ENCODE results near the gene CCNL2. TPM values are rescaled to one million over a fixed set of nuclear protein-coding genes. Genes with fewer than 3 reads are reported as not detected.

The CCNL2 gene
- total RNA-seq, 1 experiment from 2014 or later = 206 TPM

- Histone ChIP-seq H3K27me3 (replicated peaks; ENCODE audit: insufficient read depth, low read depth, low read length, poor library complexity) (no peaks in the 10 kb centered on the region), H3K9me3 (ENCODE audit: low read depth, low read length, poor library complexity, severe bottlenecking) (no peaks in the 10 kb centered on the region), H3K4me3 (ENCODE audit: low read depth, low read length, poor library complexity, severe bottlenecking) (no peak overlapping the region), H3K4me1 (ENCODE audit: insufficient read depth, low read length, poor library complexity, severe bottlenecking) (peaks cover 3% of the 10 kb centered on the region), H3K27ac (ENCODE audit: low read depth, low read length, poor library complexity, severe bottlenecking) (peak overlapping the region; percentile 16), H3K36me3 (ENCODE audit: insufficient read depth, low read length, poor library complexity, severe bottlenecking) (peaks cover 6% of the 10 kb centered on the region)
- no TSS peak for BruUV-seq (replicated peaks)
- no peak for DNase-seq (ENCODE audit: low spot score)
- ChIA-PET CTCF (no interaction called here), POLR2A (ENCODE audit: low non-redundant PET) (no interaction called here)
- TF ChIP-seq, protein P1, sequence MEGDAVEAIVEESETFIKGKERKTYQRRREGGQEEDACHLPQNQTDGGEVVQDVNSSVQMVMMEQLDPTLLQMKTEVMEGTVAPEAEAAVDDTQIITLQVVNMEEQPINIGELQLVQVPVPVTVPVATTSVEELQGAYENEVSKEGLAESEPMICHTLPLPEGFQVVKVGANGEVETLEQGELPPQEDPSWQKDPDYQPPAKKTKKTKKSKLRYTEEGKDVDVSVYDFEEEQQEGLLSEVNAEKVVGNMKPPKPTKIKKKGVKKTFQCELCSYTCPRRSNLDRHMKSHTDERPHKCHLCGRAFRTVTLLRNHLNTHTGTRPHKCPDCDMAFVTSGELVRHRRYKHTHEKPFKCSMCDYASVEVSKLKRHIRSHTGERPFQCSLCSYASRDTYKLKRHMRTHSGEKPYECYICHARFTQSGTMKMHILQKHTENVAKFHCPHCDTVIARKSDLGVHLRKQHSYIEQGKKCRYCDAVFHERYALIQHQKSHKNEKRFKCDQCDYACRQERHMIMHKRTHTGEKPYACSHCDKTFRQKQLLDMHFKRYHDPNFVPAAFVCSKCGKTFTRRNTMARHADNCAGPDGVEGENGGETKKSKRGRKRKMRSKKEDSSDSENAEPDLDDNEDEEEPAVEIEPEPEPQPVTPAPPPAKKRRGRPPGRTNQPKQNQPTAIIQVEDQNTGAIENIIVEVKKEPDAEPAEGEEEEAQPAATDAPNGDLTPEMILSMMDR (conservative IDR thresholded peaks at IDR 0.05; ENCODE audit: low read depth, low read length) = peak; percentile 46
- TF ChIP-seq EZH2 (IDR thresholded peaks at IDR 0.05; ENCODE audit: borderline replicate concordance, low read depth, low read length, poor library complexity, severe bottlenecking) = no peak
- intact Hi-C loops (cut with micrococcal nuclease; ENCODE audit: unreplicated experiment) = no loop called here
These were observed 54.3 kb downstream of the CCNL2 start for GRCh38 chr1:1344655-1345361.

DNA sequence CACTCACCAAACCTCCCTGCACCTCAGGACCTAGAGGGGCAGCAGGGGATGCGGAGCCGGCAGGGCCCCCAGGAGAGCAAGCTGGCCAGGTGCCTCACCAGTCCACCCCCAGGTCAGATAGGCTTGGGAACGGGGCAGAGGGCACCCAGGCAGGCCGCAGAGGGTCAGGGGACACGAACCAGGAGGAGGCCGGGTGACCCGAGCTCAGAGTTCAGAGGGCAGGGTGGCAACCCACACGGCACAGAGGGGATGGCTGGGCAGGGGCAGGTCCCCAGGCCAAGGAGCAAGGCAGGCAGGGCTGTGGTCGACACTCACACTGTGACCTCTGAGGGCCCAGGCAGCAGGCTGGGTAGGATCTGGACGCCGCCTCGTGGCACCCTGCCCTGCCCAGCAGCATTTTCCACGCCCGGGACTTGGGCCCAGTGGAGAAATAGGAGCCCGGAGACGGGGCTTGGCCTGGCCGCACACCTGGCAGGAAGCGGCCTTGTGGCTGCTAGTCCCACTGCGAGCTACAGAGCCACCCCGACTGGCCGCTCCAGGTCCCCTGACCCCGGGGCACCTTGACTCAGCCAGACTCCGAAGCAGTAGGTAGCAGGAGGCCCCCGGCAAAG is 55.2 kb downstream of the CCNL2 start:
- intact Hi-C loops (cut with micrococcal nuclease; ENCODE audit: unreplicated experiment) = no loop called here
- ChIA-PET CTCF (no interaction called here), POLR2A (ENCODE audit: low non-redundant PET) (no interaction called here)

DNA sequence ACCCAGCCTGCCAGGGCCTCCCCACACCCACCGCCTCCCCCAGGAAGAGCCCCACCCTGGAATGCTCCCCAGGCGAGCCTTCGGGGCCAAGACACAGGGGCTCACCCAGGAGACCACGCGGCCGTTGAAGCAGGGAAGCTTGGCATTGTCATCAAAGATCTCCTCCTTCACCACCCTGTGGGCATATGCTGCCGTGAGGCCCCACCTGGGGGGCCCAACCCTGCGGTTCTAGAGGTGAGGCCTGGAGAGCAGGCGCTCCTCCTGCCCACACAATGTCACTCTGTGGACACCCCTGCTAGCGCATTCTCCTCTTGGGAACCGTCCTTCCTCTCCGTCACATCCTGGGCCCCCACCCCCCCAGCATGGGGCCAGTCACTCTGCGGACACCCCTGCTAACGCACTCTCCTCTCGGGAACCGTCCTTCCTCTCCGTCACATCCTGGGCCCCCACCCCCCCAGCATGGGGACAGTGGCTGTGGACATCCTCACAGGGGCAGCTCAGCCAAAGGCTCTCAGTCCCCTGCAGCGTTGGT is 56.5 kb downstream of the CCNL2 start:
- Histone ChIP-seq H3K4me1 (ENCODE audit: insufficient read depth, low read length, poor library complexity, severe bottlenecking) (peaks cover 2% of the 10 kb centered on the region), H3K9me3 (ENCODE audit: low read depth, low read length, poor library complexity, severe bottlenecking) (no peaks in the 10 kb centered on the region), H3K27me3 (replicated peaks; ENCODE audit: insufficient read depth, low read depth, low read length, poor library complexity) (no peaks in the 10 kb centered on the region), H3K27ac (ENCODE audit: low read depth, low read length, poor library complexity, severe bottlenecking) (no peak overlapping the region), H3K36me3 (ENCODE audit: insufficient read depth, low read length, poor library complexity, severe bottlenecking) (peaks cover 6% of the 10 kb centered on the region), H3K4me3 (ENCODE audit: low read depth, low read length, poor library complexity, severe bottlenecking) (no peak overlapping the region)
- no TSS peak for BruUV-seq (replicated peaks)
- intact Hi-C loops (cut with micrococcal nuclease; ENCODE audit: unreplicated experiment) = no loop called here
- POLR2A ChIA-PET (ENCODE audit: low non-redundant PET) = no interaction called here
- DNase-seq (ENCODE audit: low spot score) = no peak
- CTCF ChIA-PET = no interaction called here
- TF ChIP-seq EZH2 (IDR thresholded peaks at IDR 0.05; ENCODE audit: borderline replicate concordance, low read depth, low read length, poor library complexity, severe bottlenecking) = no peak
- TF ChIP-seq, protein P1 (conservative IDR thresholded peaks at IDR 0.05; ENCODE audit: low read depth, low read length) = no peak

More for the DNA sequence above, 55.2 kb downstream of the CCNL2 start:
- no peaks in the 10 kb centered on the region for H3K27me3 ChIP-seq (replicated peaks; ENCODE audit: insufficient read depth, low read depth, low read length, poor library complexity)
- H3K4me3 ChIP-seq (ENCODE audit: low read depth, low read length, poor library complexity, severe bottlenecking) = no peak overlapping the region
- BruUV-seq (replicated peaks) = no TSS peak
- DNase-seq (ENCODE audit: low spot score) = no peak
- no peaks in the 10 kb centered on the region for H3K9me3 ChIP-seq (ENCODE audit: low read depth, low read length, poor library complexity, severe bottlenecking)
- TF ChIP-seq EZH2 (IDR thresholded peaks at IDR 0.05; ENCODE audit: borderline replicate concordance, low read depth, low read length, poor library complexity, severe bottlenecking) = no peak
- TF ChIP-seq, protein P1 (conservative IDR thresholded peaks at IDR 0.05; ENCODE audit: low read depth, low read length) = no peak
- no peak overlapping the region for H3K27ac ChIP-seq (ENCODE audit: low read depth, low read length, poor library complexity, severe bottlenecking)
- peaks cover 6% of the 10 kb centered on the region for H3K36me3 ChIP-seq (ENCODE audit: insufficient read depth, low read length, poor library complexity, severe bottlenecking)
- peaks cover 3% of the 10 kb centered on the region for H3K4me1 ChIP-seq (ENCODE audit: insufficient read depth, low read length, poor library complexity, severe bottlenecking)
